ENCODE data around the gene GASK1A. TPM values are rescaled to one million over a fixed set of nuclear protein-coding genes. Genes with fewer than 3 reads are reported as not detected.

GASK1A gene
- total RNA-seq, 1 experiment from 2014 or later = 5.4 TPM

- H3T11ph ChIP-seq (ENCODE audit: low read length) = no peak overlapping the region
- WGBS (ENCODE audit: extremely low coverage, insufficient read length, low lambda C conversion rate) = no CpG with 5 or more reads among the region's 6 CpGs
These were observed 127.2 kb downstream of the GASK1A start for GRCh38 chr3:43106293-43106628.

More at GRCh38 chr3:43106293-43106628, 127.2 kb downstream of the GASK1A start:
- Histone ChIP-seq H3K4me1 (ENCODE audit: insufficient read depth, low read length) (no peaks in the 10 kb centered on the region), H3K4ac (ENCODE audit: low read depth, low read length) (no peak overlapping the region), H4K91ac (ENCODE audit: insufficient read length, low read depth, low read length) (no peak overlapping the region), H4K5ac (ENCODE audit: insufficient read length, low read depth, low read length) (no peak overlapping the region), H3K56ac (ENCODE audit: insufficient read length, low read depth, low read length) (no peak overlapping the region), H3K4me2 (ENCODE audit: insufficient read depth, insufficient read length, low read length) (peak overlapping the region; percentile 64), H3K27me3 (ENCODE audit: insufficient read depth, low read length) (no peaks in the 10 kb centered on the region; the same call in 1 of the 2 replicates), H3K27ac (ENCODE audit: insufficient read length, low read depth, low read length) (no peak overlapping the region), H2BK12ac (ENCODE audit: insufficient read length, low read depth, low read length) (no peak overlapping the region), H4K8ac (replicated peaks; ENCODE audit: insufficient read length, low read depth, low read length) (no peak overlapping the region), H3K23ac (ENCODE audit: insufficient read length, low read depth, low read length) (no peak overlapping the region), H3K79me2 (ENCODE audit: insufficient read depth, low read length) (no peaks in the 10 kb centered on the region), H4K20me1 (ENCODE audit: control insufficient read depth, insufficient read depth, insufficient read length) (peaks cover 5% of the 10 kb centered on the region), H2BK5ac (ENCODE audit: insufficient read length, low read length) (no peak overlapping the region), H3K9me3 (ENCODE audit: control insufficient read depth, low read depth, low read length) (no peaks in the 10 kb centered on the region), H3K9ac (ENCODE audit: extremely low read depth, insufficient read length, low read length) (no peak overlapping the region), H3K18ac (ENCODE audit: insufficient read length, low read depth, low read length) (no peak overlapping the region), H2AK5ac (ENCODE audit: insufficient read length, low read length) (no peak overlapping the region), H2BK20ac (ENCODE audit: low read depth, low read length, poor library complexity, severe bottlenecking) (no peak overlapping the region), H3K14ac (ENCODE audit: insufficient read depth, low read length) (no peak overlapping the region), H2BK120ac (ENCODE audit: low read depth, low read length, poor library complexity, severe bottlenecking) (no peak overlapping the region), H2BK15ac (ENCODE audit: low read depth, low read length) (no peak overlapping the region), H3K23me2 (ENCODE audit: insufficient read length, low read depth, low read length, poor library complexity, severe bottlenecking) (peaks cover 3% of the 10 kb centered on the region), H3K79me1 (ENCODE audit: insufficient read depth, low read depth, low read length, poor library complexity, severe bottlenecking) (peaks cover 4% of the 10 kb centered on the region), H2AFZ (ENCODE audit: low read length) (peak overlapping the region; percentile 24)
- DNase-seq = no peak
- Mint-ChIP-seq H3K27ac (no peak overlapping the region), H3K9me3 (no peaks in the 10 kb centered on the region; a peak in 1 of 5 replicates), H3K36me3 (ENCODE audit: insufficient read depth in 1 of 3, low read depth in 3 of 3) (no peaks in the 10 kb centered on the region; a peak in 1 of 7 replicates), H3K27me3 (ENCODE audit: low read depth) (peaks cover 22% of the 10 kb centered on the region), H3K4me1 (peaks cover 13 to 17% of the 10 kb centered on the region in 2 experiments), H3K4me3 (peak overlapping the region; percentile 62 to 70)
- TF ChIP-seq CTCF (conservative IDR thresholded peaks at IDR 0.05) = no peak

Other genes with a start within 250 kb of the GASK1A start
- not detected in 2 replicates for gene CCDC13, start 206.1 kb upstream of the GASK1A start, total RNA-seq (2021)
- 77.6 and 84.2 TPM in 2 replicates for gene HIGD1A, start 174.8 kb upstream of the GASK1A start, total RNA-seq (2021)
- gene ACKR2, start 169.9 kb upstream of the GASK1A start, total RNA-seq (2021) = 0.13 TPM in 1 of 2 replicates, not detected in the other
- gene CYP8B1, start 103.4 kb upstream of the GASK1A start, total RNA-seq (2021) = not detected in 2 replicates
- not detected in 2 replicates for gene ZNF662, start 73.2 kb upstream of the GASK1A start, total RNA-seq (2021)
- gene POMGNT2, start 126.8 kb downstream of the GASK1A start, total RNA-seq (2021) = 12.9 and 14.0 TPM in 2 replicates

Data from H9 (cell line).